ENCODE results near the gene GSC2.

GSC2 gene

GRCh38 chr22:19132153-19132552, 17.9 kb downstream of the GSC2 start:
- Histone ChIP-seq H3K27me3 (ENCODE audit: control insufficient read depth, insufficient read depth, low read length, poor library complexity, severe bottlenecking) (no peaks in the 10 kb centered on the region), H3K4me1 (ENCODE audit: control insufficient read depth, insufficient read depth, low read length) (no peaks in the 10 kb centered on the region), H3K4me3 (ENCODE audit: insufficient read depth, low read depth, low read length) (no peak overlapping the region), H3K9me3 (ENCODE audit: control insufficient read depth, low read length) (no peaks in the 10 kb centered on the region), H3K36me3 (ENCODE audit: control insufficient read depth, insufficient read depth, low read length) (no peaks in the 10 kb centered on the region), H3K27ac (ENCODE audit: insufficient read depth, low read depth, low read length, poor library complexity, severe bottlenecking) (no peak overlapping the region)
- WGBS, 2 experiments, result 94% methylated on average over 20 of the region's 20 CpGs

GRCh38 chr22:19131685-19132015, 18.4 kb downstream of the GSC2 start:
- no peaks in the 10 kb centered on the region for H3K27me3 ChIP-seq (ENCODE audit: control insufficient read depth, insufficient read depth, low read length, poor library complexity, severe bottlenecking)
- no peaks in the 10 kb centered on the region for H3K4me1 ChIP-seq (ENCODE audit: control insufficient read depth, insufficient read depth, low read length)
- H3K36me3 ChIP-seq (ENCODE audit: control insufficient read depth, insufficient read depth, low read length), result no peaks in the 10 kb centered on the region
- no peaks in the 10 kb centered on the region for H3K9me3 ChIP-seq (ENCODE audit: control insufficient read depth, low read length)
- WGBS, 2 experiments, result 96 to 97% methylated on average over 19 of the region's 19 CpGs
- no peak overlapping the region for H3K27ac ChIP-seq (ENCODE audit: insufficient read depth, low read depth, low read length, poor library complexity, severe bottlenecking)
- no peak overlapping the region for H3K4me3 ChIP-seq (ENCODE audit: insufficient read depth, low read depth, low read length)

- Histone ChIP-seq H3K4me1 (ENCODE audit: control insufficient read depth, insufficient read depth, low read length) (no peaks in the 10 kb centered on the region), H3K4me3 (ENCODE audit: insufficient read depth, low read depth, low read length) (no peak within 1 kb of the TSS), H3K36me3 (ENCODE audit: control insufficient read depth, insufficient read depth, low read length) (no peaks in the 10 kb centered on the region), H3K27me3 (ENCODE audit: control insufficient read depth, insufficient read depth, low read length, poor library complexity, severe bottlenecking) (no peaks in the 10 kb centered on the region), H3K9me3 (ENCODE audit: control insufficient read depth, low read length) (no peaks in the 10 kb centered on the region), H3K27ac (ENCODE audit: insufficient read depth, low read depth, low read length, poor library complexity, severe bottlenecking) (no peak within 1 kb of the TSS)
- WGBS, 2 experiments, result 90 to 92% methylated on average over 27 of the region's 27 CpGs
These were observed 19.0 kb downstream of the GSC2 start, which contains the start of gene TSSK2 for GRCh38 chr22:19130959-19131684. TSS of gene TSSK2 (plus strand) at chr22:19131308. CDS start at chr22:19131400, 92 bp downstream.

- Histone ChIP-seq H3K27me3 (ENCODE audit: control insufficient read depth, insufficient read depth, low read length, poor library complexity, severe bottlenecking) (no peaks in the 10 kb centered on the region), H3K9me3 (ENCODE audit: control insufficient read depth, low read length) (no peaks in the 10 kb centered on the region), H3K27ac (ENCODE audit: insufficient read depth, low read depth, low read length, poor library complexity, severe bottlenecking) (no peak overlapping the region), H3K4me3 (ENCODE audit: insufficient read depth, low read depth, low read length) (no peak overlapping the region), H3K4me1 (ENCODE audit: control insufficient read depth, insufficient read depth, low read length) (no peaks in the 10 kb centered on the region), H3K36me3 (ENCODE audit: control insufficient read depth, insufficient read depth, low read length) (no peaks in the 10 kb centered on the region)
- WGBS, 2 experiments, result 85 to 87% methylated on average over 8 of the region's 8 CpGs
These were observed 20.2 kb downstream of the GSC2 start for GRCh38 chr22:19129871-19130270.

GRCh38 chr22:19128946-19129727, 21.0 kb downstream of the GSC2 start:
- Histone ChIP-seq H3K27me3 (ENCODE audit: control insufficient read depth, insufficient read depth, low read length, poor library complexity, severe bottlenecking) (no peaks in the 10 kb centered on the region), H3K4me3 (ENCODE audit: insufficient read depth, low read depth, low read length) (no peak overlapping the region), H3K4me1 (ENCODE audit: control insufficient read depth, insufficient read depth, low read length) (no peaks in the 10 kb centered on the region), H3K36me3 (ENCODE audit: control insufficient read depth, insufficient read depth, low read length) (no peaks in the 10 kb centered on the region), H3K27ac (ENCODE audit: insufficient read depth, low read depth, low read length, poor library complexity, severe bottlenecking) (no peak overlapping the region), H3K9me3 (ENCODE audit: control insufficient read depth, low read length) (no peaks in the 10 kb centered on the region)
- WGBS, 2 experiments, result 87 to 94% methylated on average over 7 of the region's 7 CpGs

- no peaks in the 10 kb centered on the region for H3K36me3 ChIP-seq (ENCODE audit: control insufficient read depth, insufficient read depth, low read length)
- no peaks in the 10 kb centered on the region for H3K4me1 ChIP-seq (ENCODE audit: control insufficient read depth, insufficient read depth, low read length)
- 86 to 89% methylated on average over 7 of the region's 7 CpGs for WGBS, 2 experiments
- H3K4me3 ChIP-seq (ENCODE audit: insufficient read depth, low read depth, low read length), result no peak overlapping the region
- H3K27me3 ChIP-seq (ENCODE audit: control insufficient read depth, insufficient read depth, low read length, poor library complexity, severe bottlenecking), result no peaks in the 10 kb centered on the region
- no peaks in the 10 kb centered on the region for H3K9me3 ChIP-seq (ENCODE audit: control insufficient read depth, low read length)
- no peak overlapping the region for H3K27ac ChIP-seq (ENCODE audit: insufficient read depth, low read depth, low read length, poor library complexity, severe bottlenecking)
These were observed 22.1 kb downstream of the GSC2 start for GRCh38 chr22:19128009-19128401.

- H3K27me3 ChIP-seq (ENCODE audit: control insufficient read depth, insufficient read depth, low read length, poor library complexity, severe bottlenecking), result no peaks in the 10 kb centered on the region
- 91 to 93% methylated on average over 16 of the region's 16 CpGs for WGBS, 2 experiments
- no peak overlapping the region for H3K27ac ChIP-seq (ENCODE audit: insufficient read depth, low read depth, low read length, poor library complexity, severe bottlenecking)
- H3K4me3 ChIP-seq (ENCODE audit: insufficient read depth, low read depth, low read length), result no peak overlapping the region
- no peaks in the 10 kb centered on the region for H3K9me3 ChIP-seq (ENCODE audit: control insufficient read depth, low read length)
- H3K36me3 ChIP-seq (ENCODE audit: control insufficient read depth, insufficient read depth, low read length), result no peaks in the 10 kb centered on the region
- H3K4me1 ChIP-seq (ENCODE audit: control insufficient read depth, insufficient read depth, low read length), result no peaks in the 10 kb centered on the region
These were observed 22.6 kb downstream of the GSC2 start for GRCh38 chr22:19127329-19128008.

- Histone ChIP-seq H3K27ac (ENCODE audit: insufficient read depth, low read depth, low read length, poor library complexity, severe bottlenecking) (no peak overlapping the region), H3K36me3 (ENCODE audit: control insufficient read depth, insufficient read depth, low read length) (no peaks in the 10 kb centered on the region), H3K4me1 (ENCODE audit: control insufficient read depth, insufficient read depth, low read length) (no peaks in the 10 kb centered on the region), H3K4me3 (ENCODE audit: insufficient read depth, low read depth, low read length) (no peak overlapping the region), H3K9me3 (ENCODE audit: control insufficient read depth, low read length) (no peaks in the 10 kb centered on the region), H3K27me3 (ENCODE audit: control insufficient read depth, insufficient read depth, low read length, poor library complexity, severe bottlenecking) (no peaks in the 10 kb centered on the region)
- 92% methylated on average over 19 of the region's 19 CpGs for WGBS, 2 experiments
These were observed 23.5 kb downstream of the GSC2 start for GRCh38 chr22:19126309-19127273.

- Histone ChIP-seq H3K27me3 (ENCODE audit: control insufficient read depth, insufficient read depth, low read length, poor library complexity, severe bottlenecking) (no peaks in the 10 kb centered on the region), H3K9me3 (ENCODE audit: control insufficient read depth, low read length) (no peaks in the 10 kb centered on the region), H3K36me3 (ENCODE audit: control insufficient read depth, insufficient read depth, low read length) (no peaks in the 10 kb centered on the region), H3K27ac (ENCODE audit: insufficient read depth, low read depth, low read length, poor library complexity, severe bottlenecking) (no peak overlapping the region), H3K4me1 (ENCODE audit: control insufficient read depth, insufficient read depth, low read length) (peaks cover 6% of the 10 kb centered on the region), H3K4me3 (ENCODE audit: insufficient read depth, low read depth, low read length) (no peak overlapping the region)
- 85 to 89% methylated on average over 21 of the region's 21 CpGs for WGBS, 2 experiments
These were observed 24.4 kb downstream of the GSC2 start for GRCh38 chr22:19125474-19126308.

Data from ectodermal cell (in vitro differentiated cells).